ENCODE measurements around the gene GRB14.

DNA sequence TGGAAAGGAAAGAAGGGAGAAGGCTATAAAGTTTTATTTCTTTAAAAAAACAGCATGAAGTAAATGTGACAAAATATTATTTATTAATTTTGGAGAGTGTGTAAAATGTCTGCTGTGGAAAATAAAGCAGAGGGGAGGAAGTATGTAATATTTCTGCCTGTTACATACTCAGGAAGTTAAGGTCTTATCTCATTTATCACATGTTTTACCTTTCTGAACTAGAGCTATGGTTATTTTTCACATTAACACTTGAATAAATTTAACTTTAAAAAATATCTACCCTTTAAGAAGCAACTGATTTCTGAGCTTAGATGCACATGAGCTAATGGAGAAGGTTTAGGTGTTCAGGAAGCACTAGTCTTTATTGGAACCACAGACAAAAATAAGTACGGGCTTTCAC is 148.3 kb downstream of the GRB14 start:
- no peak for TF ChIP-seq POLR2A (IDR thresholded peaks at IDR 0.05)
- TF ChIP-seq, protein P1, sequence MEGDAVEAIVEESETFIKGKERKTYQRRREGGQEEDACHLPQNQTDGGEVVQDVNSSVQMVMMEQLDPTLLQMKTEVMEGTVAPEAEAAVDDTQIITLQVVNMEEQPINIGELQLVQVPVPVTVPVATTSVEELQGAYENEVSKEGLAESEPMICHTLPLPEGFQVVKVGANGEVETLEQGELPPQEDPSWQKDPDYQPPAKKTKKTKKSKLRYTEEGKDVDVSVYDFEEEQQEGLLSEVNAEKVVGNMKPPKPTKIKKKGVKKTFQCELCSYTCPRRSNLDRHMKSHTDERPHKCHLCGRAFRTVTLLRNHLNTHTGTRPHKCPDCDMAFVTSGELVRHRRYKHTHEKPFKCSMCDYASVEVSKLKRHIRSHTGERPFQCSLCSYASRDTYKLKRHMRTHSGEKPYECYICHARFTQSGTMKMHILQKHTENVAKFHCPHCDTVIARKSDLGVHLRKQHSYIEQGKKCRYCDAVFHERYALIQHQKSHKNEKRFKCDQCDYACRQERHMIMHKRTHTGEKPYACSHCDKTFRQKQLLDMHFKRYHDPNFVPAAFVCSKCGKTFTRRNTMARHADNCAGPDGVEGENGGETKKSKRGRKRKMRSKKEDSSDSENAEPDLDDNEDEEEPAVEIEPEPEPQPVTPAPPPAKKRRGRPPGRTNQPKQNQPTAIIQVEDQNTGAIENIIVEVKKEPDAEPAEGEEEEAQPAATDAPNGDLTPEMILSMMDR (IDR thresholded peaks at IDR 0.05), result no peak

Data from thyroid gland (tissue), 4 donors.